NT2/D1 (cell line): ENCODE data around the gene PLA2G4A.

Source experiments
- SUZ12 ChIP-seq: IDR thresholded peaks from 2 replicates; pipeline ENCODE4 v1.6.1; 2011; ENCODE audit not compliant: insufficient read length, insufficient read depth; ENCODE audit errors: extremely low read depth
- YY1 ChIP-seq: IDR thresholded peaks from 2 replicates; pipeline ENCODE4 v1.6.1; 2011; ENCODE audit not compliant: insufficient read length, insufficient read depth
- ZNF274 ChIP-seq: IDR thresholded peaks from 2 replicates; pipeline ENCODE4 v1.6.1; 2011; ENCODE audit warnings: mild to moderate bottlenecking, low read depth, low read length

DNA sequence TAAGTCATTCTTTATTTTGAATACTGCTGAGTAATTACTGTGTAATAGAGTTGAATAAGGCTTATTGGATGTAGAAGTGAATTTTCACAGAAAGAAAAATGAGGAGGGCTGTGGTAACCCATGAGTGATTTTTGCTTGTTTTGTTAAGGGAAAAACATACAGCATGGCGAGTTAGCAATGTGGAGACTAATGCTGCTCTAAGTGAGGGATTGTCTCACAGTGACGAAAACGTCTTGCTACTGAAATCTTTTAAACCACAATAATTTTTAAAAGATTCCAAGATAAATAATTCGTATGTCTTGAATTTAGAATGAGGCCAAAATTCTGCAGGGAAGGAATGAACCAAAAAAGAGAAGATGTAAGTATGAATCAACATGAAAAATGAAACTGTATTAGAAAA is 16.2 kb upstream of the PLA2G4A start:
- TF ChIP-seq YY1, result no peak
- TF ChIP-seq SUZ12, result no peak
- TF ChIP-seq ZNF274, result no peak
